SK-N-SH (cell line): ENCODE data around the gene PRSS36. TPM values are rescaled to one million over a fixed set of nuclear protein-coding genes. Genes with fewer than 3 reads are reported as not detected.
A peak's percentile ranks its signal among the peaks of the same experiment; 100 is the strongest.

Experiments used
- CTCF ChIA-PET: fragments of 300-600, 350-600 bp; formaldehyde crosslinking; extraction: SDS; loops from one replicate; lab custom pipeline; 2021; lab: Yijun Ruan, JAX
- POLR2A ChIA-PET: fragments of 350-600 bp; sonication (Branson Sonifier 250); formaldehyde crosslinking; extraction: SDS; loops from one replicate; lab custom pipeline; 2020; ENCODE audit warnings: antibody characterized with exemption, inconsistent platforms; lab: Yijun Ruan, JAX
- DNase-seq: peaks from one replicate; pipeline ENCODE4 v3.0.0; 2012
- H2AFZ ChIP-seq: fragments of 200-600 bp; sonication (generic); 2 replicates; pipeline ENCODE4 v1.8.1; 2016; ENCODE audit warnings: antibody characterized with exemption, mild to moderate bottlenecking, low read depth
- H3F3A ChIP-seq: fragments of 200-600 bp; sonication (generic); replicated peaks from 2 replicates; pipeline ENCODE3; 2016; ENCODE audit warnings: antibody characterized with exemption, mild to moderate bottlenecking; ENCODE audit not compliant: insufficient read depth
- H3K27ac ChIP-seq, 2 experiments: fragments of 200-500 bp in 1 of 2; fragments of 200-600 bp in 1 of 2; sonication (Bioruptor generic) in 1 of 2; sonication (generic), shearing (Covaris generic) in 1 of 2; 2 replicates each; pipeline versions ENCODE4 v1.5.1 to v1.6.1; 2014 to 2016; ENCODE audit warnings: low read depth in 2 of 2, inconsistent platforms in 1 of 2, low read length in 1 of 2, mild to moderate bottlenecking in 1 of 2, mixed read lengths in 1 of 2
- H3K27me3 ChIP-seq: fragments of 200-600 bp; sonication (generic), shearing (Covaris generic); 2 replicates; pipeline ENCODE4 v1.6.1; 2016; ENCODE audit warnings: mixed run types; ENCODE audit not compliant: insufficient read depth
- H3K36me3 ChIP-seq, 2 experiments: fragments of 200-500 bp in 1 of 2; fragments of 200-600 bp in 1 of 2; sonication (Bioruptor generic) in 1 of 2; sonication (generic) in 1 of 2; replicated peaks in 1 of 2; 2 replicates each; pipeline versions ENCODE3 to v1.5.1; 2014 to 2016; ENCODE audit warnings: low read length in 1 of 2, mild to moderate bottlenecking in 1 of 2; ENCODE audit not compliant: insufficient read depth in 2 of 2, control insufficient read depth in 1 of 2
- H3K4me1 ChIP-seq, 2 experiments: fragments of 200-500 bp in 1 of 2; fragments of 200-600 bp in 1 of 2; sonication (Bioruptor generic) in 1 of 2; sonication (generic), shearing (Covaris generic) in 1 of 2; 2 replicates each; pipeline versions ENCODE4 v1.5.1 to v1.6.1; 2014 to 2016; ENCODE audit warnings: low read depth in 1 of 2, low read length in 1 of 2, mixed run types in 1 of 2; ENCODE audit not compliant: insufficient read depth in 2 of 2, control insufficient read depth in 1 of 2
- H3K4me2 ChIP-seq: fragments of 200-600 bp; sonication (generic), shearing (Covaris generic); 2 replicates; pipeline ENCODE4 v1.6.1; 2017; ENCODE audit warnings: mixed run types
- H3K4me3 ChIP-seq, 2 experiments: fragments of 200-500 bp in 1 of 2; fragments of 200-600 bp in 1 of 2; sonication (Bioruptor generic) in 1 of 2; sonication (generic), shearing (Covaris generic) in 1 of 2; 2 replicates each; pipeline versions ENCODE4 v1.5.1 to v1.8.1; 2014 to 2016; ENCODE audit warnings: low read depth in 2 of 2, inconsistent platforms in 1 of 2, low read length in 1 of 2, mild to moderate bottlenecking in 1 of 2, mixed read lengths in 1 of 2, moderate library complexity in 1 of 2
- H3K79me2 ChIP-seq: fragments of 200-600 bp; sonication (generic); 2 replicates; pipeline ENCODE4 v1.8.1; 2017; ENCODE audit warnings: mild to moderate bottlenecking; ENCODE audit not compliant: insufficient read depth
- H3K9ac ChIP-seq: fragments of 200-600 bp; sonication (generic); 2 replicates; pipeline ENCODE4 v1.6.1; 2017; ENCODE audit warnings: mixed run types
- H3K9me2 ChIP-seq: fragments of 200-600 bp; sonication (generic); 2 replicates; pipeline ENCODE4 v1.6.1; 2017; ENCODE audit warnings: mixed run types
- H3K9me3 ChIP-seq: fragments of 200-600 bp; sonication (generic); 2 replicates; pipeline ENCODE4 v1.6.1; 2017; ENCODE audit warnings: mixed run types, mild to moderate bottlenecking, moderate library complexity
- H4K20me1 ChIP-seq: fragments of 200-600 bp; sonication (generic); 2 replicates; pipeline ENCODE4 v1.6.1; 2017; ENCODE audit warnings: mild to moderate bottlenecking, mixed run types; ENCODE audit not compliant: insufficient read depth
- CHD2 ChIP-seq: fragments of 150-350 bp; IDR thresholded peaks from 2 replicates; pipeline ENCODE4 v1.6.1; 2018; ENCODE audit warnings: low read length; ENCODE audit not compliant: partially characterized antibody
- ELF1 ChIP-seq: IDR thresholded peaks from 2 replicates; pipeline ENCODE4 v1.4.0; 2012
- EP300 ChIP-seq, 2 experiments: IDR thresholded peaks; 2 replicates each; pipeline versions ENCODE4 v1.4.0 to v1.6.1; 2012; ENCODE audit warnings: borderline replicate concordance in 1 of 2, low read depth in 1 of 2, low read length in 1 of 2
- EZH2phosphoT487 ChIP-seq: fragments of 200-600 bp; sonication (generic); IDR thresholded peaks from 2 replicates; pipeline ENCODE4 v1.6.1; 2017; ENCODE audit warnings: low read depth, mixed run types, mild to moderate bottlenecking, antibody characterized with exemption, moderate library complexity, borderline replicate concordance
- FOXJ3 ChIP-seq: sonication (generic); formaldehyde crosslinking; IDR thresholded peaks from 2 replicates; pipeline ENCODE4 v1.5.1; 2020; ENCODE audit warnings: mild to moderate bottlenecking, missing genetic modification reagents
- FOXM1 ChIP-seq: IDR thresholded peaks from 2 replicates; pipeline ENCODE4 v1.4.0; 2012; ENCODE audit warnings: low read depth, mild to moderate bottlenecking
- GABPA ChIP-seq: IDR thresholded peaks from 2 replicates; pipeline ENCODE4 v1.4.0; 2012; ENCODE audit warnings: low read depth, mild to moderate bottlenecking
- GATA2 ChIP-seq: sonication (generic); formaldehyde crosslinking; IDR thresholded peaks from 2 replicates; pipeline ENCODE4 v1.5.0; 2020; ENCODE audit warnings: mild to moderate bottlenecking, missing genetic modification reagents
- JUND ChIP-seq: IDR thresholded peaks from 2 replicates; pipeline ENCODE4 v1.4.0; 2012
- MAX ChIP-seq: IDR thresholded peaks from 2 replicates; pipeline ENCODE4 v1.4.0; 2012; ENCODE audit warnings: low read depth
- MXI1 ChIP-seq: IDR thresholded peaks from 2 replicates; pipeline ENCODE4 v1.6.1; 2012; ENCODE audit warnings: mild to moderate bottlenecking, low read depth, low read length, improper control_type of control experiment
- NFIC ChIP-seq: IDR thresholded peaks from 2 replicates; pipeline ENCODE4 v1.4.0; 2012; ENCODE audit warnings: borderline replicate concordance
- PBX3 ChIP-seq: IDR thresholded peaks from 2 replicates; pipeline ENCODE4; 2012
- POLR2AphosphoS5 ChIP-seq: IDR thresholded peaks from 2 replicates; pipeline ENCODE4 v1.6.1; 2012; ENCODE audit warnings: low read depth, low read length
- RAD21 ChIP-seq: IDR thresholded peaks from 2 replicates; pipeline ENCODE4 v1.6.1; 2012; ENCODE audit warnings: mild to moderate bottlenecking, low read length
- RCOR1 ChIP-seq: fragments of 150-350 bp; IDR thresholded peaks from 2 replicates; pipeline ENCODE4 v1.6.1; 2017; ENCODE audit warnings: antibody characterized with exemption, low read length
- RFX5 ChIP-seq: IDR thresholded peaks from 2 replicates; pipeline ENCODE4 v1.6.1; 2012; ENCODE audit warnings: mild to moderate bottlenecking, improper control_type of control experiment, low read length
- SIN3A ChIP-seq: IDR thresholded peaks from 2 replicates; pipeline ENCODE4 v1.6.1; 2012; ENCODE audit warnings: low read depth, mild to moderate bottlenecking, low read length, moderate library complexity, borderline replicate concordance
- SMC3 ChIP-seq: IDR thresholded peaks from 2 replicates; pipeline ENCODE4 v1.6.1; 2012; ENCODE audit warnings: low read depth, low read length, improper control_type of control experiment
- TAF1 ChIP-seq: IDR thresholded peaks from 2 replicates; pipeline ENCODE4 v1.6.1; 2012; ENCODE audit warnings: low read depth, mild to moderate bottlenecking, low read length, moderate library complexity, borderline replicate concordance
- TEAD4 ChIP-seq: IDR thresholded peaks from 2 replicates; pipeline ENCODE4 v1.4.0; 2012; ENCODE audit warnings: mild to moderate bottlenecking, borderline replicate concordance; ENCODE audit not compliant: insufficient read depth
- USF2 ChIP-seq: fragments of 150-350 bp; IDR thresholded peaks from 2 replicates; pipeline ENCODE4 v1.6.1; 2017; ENCODE audit warnings: antibody characterized with exemption, low read length, low read depth, borderline replicate concordance
- YY1 ChIP-seq: IDR thresholded peaks from 2 replicates; pipeline ENCODE4 v1.4.0; 2012; ENCODE audit warnings: low read depth, mild to moderate bottlenecking
- WGBS: methylation state at CpG from one replicate; pipeline ENCODE4 v1.1.6; 2017; ENCODE audit warnings: low lambda C conversion rate; 5-methylcytosine and 5-hydroxymethylcytosine counted together
- polyA plus RNA-seq, 3 experiments: library from polyadenylated mRNA; depleted of rRNA; stranded (reverse); fragments of >200 nt; gene quantifications; 2 replicates each; pipeline ENCODE4 v1.2.3, GENCODE V29; 2012

The PRSS36 gene
- polyA plus RNA-seq, 1 of the 3 experiments (the other 2 are of a cell fraction): 0.49 TPM

DNA sequence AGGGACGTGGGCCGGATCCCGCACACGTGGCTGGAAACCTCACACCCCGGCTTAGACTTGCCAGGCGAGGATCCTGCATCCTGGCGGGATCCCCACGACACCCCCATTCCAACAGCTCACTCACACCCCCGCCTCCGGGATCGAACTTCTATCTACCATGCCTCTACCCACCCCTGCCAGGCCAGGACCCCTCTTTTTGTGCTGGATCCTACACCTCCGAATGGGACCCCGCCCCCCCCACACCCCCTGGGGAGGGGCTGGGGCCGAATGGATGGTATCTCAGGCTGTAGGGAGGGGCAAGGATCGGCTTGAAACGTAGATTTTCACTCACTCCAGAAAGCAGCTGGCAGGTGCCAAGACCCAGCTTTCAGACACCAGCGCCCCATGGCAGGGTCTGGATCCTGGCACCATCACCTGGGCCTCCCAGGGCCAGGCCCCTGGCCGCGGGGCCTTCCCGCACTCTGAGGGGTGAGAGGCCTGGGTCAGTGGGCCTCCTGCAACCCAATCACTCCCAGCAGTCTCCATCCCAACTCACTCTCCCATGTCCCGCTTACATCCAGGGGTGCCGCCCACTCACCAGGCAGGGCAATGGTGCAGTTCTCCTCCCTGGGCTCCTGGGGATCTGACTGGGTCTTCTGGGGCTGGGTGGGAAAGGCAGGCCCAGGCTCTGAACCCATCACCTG is 6.7 kb downstream of the PRSS36 start:
- Histone ChIP-seq H3K27me3 (no peaks in the 10 kb centered on the region), H3K4me2 (peak overlapping the region; percentile 67; the same call in 1 of the 2 replicates), H3K36me3 (no peaks in the 10 kb centered on the region), H4K20me1 (no peaks in the 10 kb centered on the region), H3K27ac (no peak overlapping the region), H3K79me2 (no peaks in the 10 kb centered on the region), H3K9me2 (no peaks in the 10 kb centered on the region), H3K4me1 (peaks cover 12 to 22% of the 10 kb centered on the region in 2 experiments; a peak in 2 of 4 replicates), H3K4me3 (peak overlapping the region in 1 of 2 experiments; percentile 46; a peak in 1 of 4 replicates), H3F3A (peaks cover 10% of the 10 kb centered on the region), H3K9ac (no peak overlapping the region), H2AFZ (peak overlapping the region; percentile 95; the same call in 1 of the 2 replicates), H3K9me3 (no peaks in the 10 kb centered on the region)
- TF ChIP-seq MAX (no peak), TAF1 (no peak)
- DNase-seq: peak; percentile 14
- WGBS: 92% methylated on average over 9 of the region's 22 CpGs
- CTCF ChIA-PET: interaction anchor here (0.6 to 4.6 kb wide), 40 partner anchors 9 to 326 kb away, joined by 3 to 38 read pairs (median 6); partner anchors contain the start of genes ARMC5, BCKDK, FUS and HSD3B7
- POLR2A ChIA-PET: interaction anchor here (0.7 to 2.7 kb wide), 6 partner anchors 10 to 317 kb away, joined by 3 to 43 read pairs (median 11); partner anchors contain the start of genes ARMC5, FUS, KAT8 and ZNF646

DNA sequence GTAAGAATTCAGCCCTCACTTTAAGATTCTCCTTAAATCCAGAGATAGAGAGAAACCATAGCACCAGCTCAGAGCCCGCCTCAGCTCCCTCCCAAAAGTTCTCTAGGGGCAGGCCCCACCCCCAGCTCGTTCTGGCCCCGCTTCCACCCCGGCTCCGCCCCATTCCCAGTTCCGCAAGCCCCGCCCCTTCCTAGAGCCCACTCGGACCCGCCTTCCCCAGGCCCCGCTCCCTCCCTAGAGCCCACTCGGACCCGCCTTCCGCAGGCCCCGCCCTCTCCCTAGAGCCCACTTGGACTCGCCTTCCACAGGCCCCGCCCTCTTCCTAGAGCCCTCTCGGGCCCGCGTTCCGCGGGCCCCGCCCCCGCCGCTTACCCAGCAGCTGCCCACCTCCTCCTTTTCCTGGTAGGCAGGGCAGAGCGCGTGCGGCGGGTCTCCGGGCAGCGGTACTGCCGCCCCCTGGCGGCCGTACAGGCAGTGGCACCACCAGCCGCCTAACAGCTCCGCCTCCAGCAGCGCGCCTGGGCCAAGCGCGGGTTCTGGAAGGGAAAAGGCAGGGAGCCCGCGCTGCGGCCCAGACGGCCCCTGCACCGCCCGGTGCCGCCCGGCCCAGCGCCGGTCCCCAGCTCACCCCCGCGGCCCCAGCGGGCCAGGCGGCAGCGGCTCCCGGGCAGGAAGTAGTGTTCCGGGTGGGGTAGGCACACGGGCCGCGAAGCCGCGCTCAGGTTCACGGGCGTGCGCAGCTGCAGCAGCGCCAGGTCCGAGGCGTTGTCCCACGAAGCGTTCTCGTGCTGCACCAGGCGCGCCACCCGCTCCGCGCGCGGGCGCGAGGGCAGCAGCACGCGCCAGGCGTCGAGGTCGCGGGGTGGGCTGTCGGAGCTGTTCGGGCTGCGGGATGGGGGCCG is 7.5 kb downstream of the PRSS36 start:
- POLR2A ChIA-PET: interaction anchor here (0.7 to 2.7 kb wide), 10 partner anchors 10 to 318 kb away, joined by 3 to 43 read pairs (median 5); partner anchors contain the start of genes ARMC5, FUS, KAT8 and VKORC1
- Histone ChIP-seq H3F3A (peaks cover 10% of the 10 kb centered on the region), H3K9me2 (no peaks in the 10 kb centered on the region), H3K4me3 (peak overlapping the region; percentile 46 to 62), H3K9me3 (no peaks in the 10 kb centered on the region), H4K20me1 (no peaks in the 10 kb centered on the region), H3K79me2 (no peaks in the 10 kb centered on the region), H3K4me1 (peaks cover 12 to 22% of the 10 kb centered on the region in 2 experiments; a peak in 2 of 4 replicates), H3K36me3 (no peaks in the 10 kb centered on the region), H3K9ac (peak overlapping the region; percentile 54; the same call in 1 of the 2 replicates), H2AFZ (peak overlapping the region; percentile 95), H3K27ac (peak overlapping the region; percentile 62 to 78), H3K27me3 (no peaks in the 10 kb centered on the region), H3K4me2 (peak overlapping the region; percentile 69)
- WGBS: under 1% methylated on average over 27 of the region's 89 CpGs
- CTCF ChIA-PET: interaction anchor here (0.7 to 4.6 kb wide), 44 partner anchors 9 to 319 kb away, joined by 3 to 38 read pairs (median 5); partner anchors contain the start of genes ARMC5, BCKDK, FUS and HSD3B7
- DNase-seq: peak; percentile 100
- 0 out of 2 replicates have a peak, but pooled peaks have one; percentile 31 for TF ChIP-seq RCOR1
- TF ChIP-seq EP300 (IDR thresholded peaks at IDR 0.05; ENCODE audit: borderline replicate concordance in 1 of 2, low read depth in 1 of 2, low read length in 1 of 2): no peak
- TF ChIP-seq USF2: no peak
- peak; percentile 74 for TF ChIP-seq RAD21
- peak; percentile 20 for TF ChIP-seq CHD2
- no peak for TF ChIP-seq PBX3
- TF ChIP-seq EZH2phosphoT487: no peak
- no peak for TF ChIP-seq GABPA
- no peak for TF ChIP-seq RFX5
- TF ChIP-seq FOXM1: no peak
- TF ChIP-seq GATA2 (CRISPR knock-in tag): no peak
- peak; percentile 39 for TF ChIP-seq ELF1
- 0 out of 2 replicates have a peak, but pooled peaks have one; percentile 25 for TF ChIP-seq TAF1
- TF ChIP-seq POLR2AphosphoS5: peak; percentile 33
- no peak for TF ChIP-seq NFIC
- TF ChIP-seq MXI1: peak; percentile 89
- peak; percentile 76 for TF ChIP-seq SMC3
- no peak for TF ChIP-seq YY1
- peak; percentile 89 for TF ChIP-seq MAX
- no peak for TF ChIP-seq TEAD4
- peak; percentile 67; the same call in 1 of the 2 replicates for TF ChIP-seq SIN3A
- TF ChIP-seq FOXJ3 (CRISPR knock-in tag): no peak
- TF ChIP-seq JUND: no peak
